IgD-negative memory B cell (primary cell): ENCODE measurements around the gene CNBP. TPM values are rescaled to one million over a fixed set of nuclear protein-coding genes. Genes with fewer than 3 reads are reported as not detected.

Experiments
- H3K27ac Mint-ChIP-seq, 3 donors: one replicate each; pipeline ENCODE4 v1.8.0; 2020 to 2022; ENCODE audit warnings: mild to moderate bottlenecking in 3 of 3, mixed read lengths in 3 of 3, moderate library complexity in 1 of 3
- H3K27me3 Mint-ChIP-seq: one replicate; pipeline ENCODE4 v1.8.0; 2021; ENCODE audit warnings: mixed read lengths
- H3K36me3 Mint-ChIP-seq: one replicate; pipeline ENCODE4 v1.8.0; 2020; ENCODE audit warnings: mild to moderate bottlenecking, mixed read lengths
- H3K4me1 Mint-ChIP-seq, 3 donors: one replicate each; pipeline ENCODE4 v1.8.0; 2020 to 2022; ENCODE audit warnings: mixed read lengths in 3 of 3, mild to moderate bottlenecking in 1 of 3
- H3K4me3 Mint-ChIP-seq, 4 donors: one replicate each; pipeline ENCODE4 v1.8.0; 2020 to 2022; ENCODE audit warnings: mild to moderate bottlenecking in 4 of 4, mixed read lengths in 4 of 4, moderate library complexity in 3 of 4
- H3K9me3 Mint-ChIP-seq, 3 donors: one replicate each; pipeline ENCODE4 v1.8.0; 2020 to 2021; ENCODE audit warnings: mixed read lengths in 3 of 3, mild to moderate bottlenecking in 1 of 3
- polyA plus RNA-seq: library from polyadenylated mRNA; unstranded; fragments of 300-500 nt; fragmentation: Illumina TruSeq; gene quantifications from one replicate; pipeline ENCODE4 v1.2.3, GENCODE V29; 2021

The CNBP gene
- polyA plus RNA-seq, 1 donor from 2014 or later = 790 TPM

DNA sequence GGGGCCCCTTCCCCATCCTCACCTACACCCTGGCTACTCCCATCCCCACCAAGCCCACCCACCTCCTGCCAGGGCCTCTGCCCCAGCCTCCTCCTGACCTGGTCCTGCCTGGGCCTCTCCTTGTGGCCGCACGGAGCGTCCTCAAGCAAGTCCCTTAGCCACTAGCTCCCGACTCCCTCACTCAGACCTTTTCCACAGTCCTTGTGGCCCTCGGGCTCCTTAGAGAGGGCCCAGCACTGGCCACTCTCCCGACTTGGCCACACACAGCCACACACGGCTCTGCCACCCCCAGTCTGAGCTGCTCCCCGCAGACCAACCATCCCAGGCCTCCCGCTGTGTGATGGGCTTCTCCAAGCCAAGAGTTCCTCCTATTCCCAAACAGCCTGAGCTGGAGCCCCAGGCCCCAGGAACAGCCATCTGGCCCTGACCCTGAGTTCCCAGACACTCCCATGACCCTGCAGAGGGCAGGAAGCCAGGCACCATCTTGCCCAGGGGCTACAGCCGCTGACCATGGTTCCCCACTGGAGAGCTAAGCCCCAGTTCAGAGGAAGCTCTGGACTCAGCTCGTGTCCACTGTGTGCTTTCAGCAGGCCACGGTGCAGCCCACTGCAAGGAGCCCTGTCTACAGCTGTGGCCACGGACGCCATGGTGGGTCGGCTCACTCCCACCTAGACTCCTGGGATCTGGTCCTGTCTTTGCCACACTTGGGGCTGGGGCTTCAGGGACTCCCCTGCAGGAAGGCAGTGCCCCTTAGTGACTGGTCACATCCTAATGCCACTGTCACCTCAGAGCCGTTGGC lies 55.1 kb downstream of the CNBP start:
- Mint-ChIP-seq H3K36me3 (no peaks in the 10 kb centered on the region), H3K4me3 (no peak overlapping the region), H3K27ac (no peak overlapping the region), H3K9me3 (no peaks in the 10 kb centered on the region), H3K4me1 (peaks cover 3 to 10% (median 8%) of the 10 kb centered on the region in 3 donors), H3K27me3 (no peaks in the 10 kb centered on the region)

DNA sequence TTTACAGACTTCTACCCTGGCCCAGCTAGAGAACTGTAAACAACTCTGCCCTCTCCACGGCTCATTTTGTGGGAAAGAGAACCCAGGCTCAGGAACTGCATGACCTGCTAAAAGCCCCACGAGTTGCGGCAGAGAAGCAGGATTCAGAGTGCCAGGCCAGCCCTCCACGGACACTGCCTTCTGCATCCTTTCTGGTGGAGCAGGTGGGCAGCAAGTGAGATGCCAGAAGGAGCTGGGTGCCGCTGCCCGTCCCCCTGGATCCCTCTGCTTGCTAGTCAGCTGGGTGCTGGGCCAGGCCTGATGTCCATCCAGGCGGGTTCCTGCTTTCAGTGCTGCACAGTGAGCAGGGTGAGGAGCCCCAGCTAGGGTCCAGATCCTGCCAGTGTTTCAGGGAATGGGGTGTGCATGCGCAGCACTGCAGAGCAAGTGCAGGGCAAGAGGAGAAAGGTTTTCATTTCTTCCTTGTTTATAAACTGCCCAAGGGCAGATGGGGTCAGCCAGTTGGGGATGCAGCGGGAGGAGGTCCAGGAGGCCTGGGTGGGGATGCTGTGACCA lies 56.9 kb downstream of the CNBP start:
- Mint-ChIP-seq H3K9me3 (no peaks in the 10 kb centered on the region), H3K4me3 (peak overlapping the region in 1 of 4 donors; percentile 2), H3K27ac (peak overlapping the region in 1 of 3 donors; percentile 33), H3K27me3 (no peaks in the 10 kb centered on the region), H3K36me3 (no peaks in the 10 kb centered on the region), H3K4me1 (peaks cover 14 to 22% (median 20%) of the 10 kb centered on the region in 3 donors)

DNA sequence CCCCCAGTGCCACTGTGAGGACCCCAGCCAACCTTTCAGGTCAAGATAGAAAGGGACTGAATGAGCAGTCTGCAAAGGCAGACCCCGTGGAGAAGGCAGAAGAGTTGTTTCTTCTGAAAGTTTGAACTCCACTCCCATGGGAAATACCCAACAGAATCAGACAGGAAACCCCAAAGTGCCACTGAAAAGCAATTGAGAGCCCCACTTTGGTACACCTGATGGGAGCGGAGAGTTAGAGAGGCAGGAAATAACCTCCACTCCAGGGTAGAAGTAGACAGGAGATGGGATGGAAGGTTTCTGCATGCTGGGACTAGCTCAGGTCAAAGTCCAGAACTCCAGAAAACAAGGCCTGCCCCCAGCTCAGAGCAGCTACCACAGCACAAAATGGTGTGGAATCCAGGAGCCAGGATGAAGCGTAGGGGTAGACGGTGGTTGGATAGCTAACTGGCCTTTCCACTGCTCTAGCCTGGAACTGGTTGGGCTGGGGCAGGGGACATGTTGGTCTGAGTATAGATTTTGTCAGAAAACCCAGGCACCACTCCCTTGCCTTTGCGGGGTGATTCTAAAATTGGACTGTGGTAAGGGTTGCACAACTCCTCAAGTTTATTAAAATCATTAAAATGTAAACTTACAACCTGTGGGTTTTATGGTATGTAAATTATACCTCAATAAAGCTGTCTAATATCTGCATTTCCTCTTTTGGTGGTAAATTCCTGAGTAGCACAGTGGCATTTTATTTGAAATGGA lies 60.2 kb downstream of the CNBP start:
- Mint-ChIP-seq H3K4me1 (peaks cover 27 to 33% (median 32%) of the 10 kb centered on the region in 3 donors), H3K27me3 (no peaks in the 10 kb centered on the region), H3K9me3 (no peaks in the 10 kb centered on the region), H3K36me3 (no peaks in the 10 kb centered on the region), H3K27ac (peak overlapping the region; percentile 31 to 93 (median 71)), H3K4me3 (peak overlapping the region; percentile 48 to 93 (median 80))

DNA sequence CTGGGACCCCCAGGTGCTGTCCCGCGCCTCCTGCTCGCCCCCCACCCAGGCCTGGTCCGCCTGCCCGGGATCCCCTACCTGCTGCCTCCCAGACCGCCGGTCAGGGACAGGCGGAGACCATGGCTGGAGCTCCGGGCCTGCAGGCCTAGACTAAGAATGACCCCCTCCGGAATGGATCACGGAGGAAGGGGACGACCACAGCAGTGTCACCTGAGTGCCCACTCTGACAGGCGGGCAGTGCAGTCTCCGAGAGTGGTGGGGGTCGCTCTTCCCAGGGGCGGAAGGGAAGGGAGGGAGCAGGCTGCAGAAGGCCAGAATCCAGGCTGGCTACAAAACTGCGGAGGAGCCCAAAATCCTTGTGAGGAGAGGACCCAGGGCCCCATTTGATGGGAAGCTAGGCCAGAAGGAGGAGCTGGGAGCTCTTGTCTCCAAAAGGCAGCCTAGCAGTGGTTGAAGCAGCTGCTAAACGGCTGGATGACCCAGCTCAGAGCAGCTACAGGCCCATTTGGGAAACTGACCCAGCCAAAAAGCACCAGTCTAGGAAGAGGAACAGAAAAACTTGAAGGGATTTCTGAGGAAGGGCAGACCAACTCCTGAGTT lies 61.2 kb downstream of the CNBP start:
- H3K36me3 Mint-ChIP-seq = no peaks in the 10 kb centered on the region
- peak overlapping the region; percentile 73 to 93 (median 90) for H3K4me3 Mint-ChIP-seq
- no peaks in the 10 kb centered on the region for H3K9me3 Mint-ChIP-seq
- H3K27ac Mint-ChIP-seq = peak overlapping the region; percentile 31 to 93 (median 71)
- peaks cover 30 to 40% (median 40%) of the 10 kb centered on the region in 3 donors for H3K4me1 Mint-ChIP-seq
- H3K27me3 Mint-ChIP-seq = no peaks in the 10 kb centered on the region

DNA sequence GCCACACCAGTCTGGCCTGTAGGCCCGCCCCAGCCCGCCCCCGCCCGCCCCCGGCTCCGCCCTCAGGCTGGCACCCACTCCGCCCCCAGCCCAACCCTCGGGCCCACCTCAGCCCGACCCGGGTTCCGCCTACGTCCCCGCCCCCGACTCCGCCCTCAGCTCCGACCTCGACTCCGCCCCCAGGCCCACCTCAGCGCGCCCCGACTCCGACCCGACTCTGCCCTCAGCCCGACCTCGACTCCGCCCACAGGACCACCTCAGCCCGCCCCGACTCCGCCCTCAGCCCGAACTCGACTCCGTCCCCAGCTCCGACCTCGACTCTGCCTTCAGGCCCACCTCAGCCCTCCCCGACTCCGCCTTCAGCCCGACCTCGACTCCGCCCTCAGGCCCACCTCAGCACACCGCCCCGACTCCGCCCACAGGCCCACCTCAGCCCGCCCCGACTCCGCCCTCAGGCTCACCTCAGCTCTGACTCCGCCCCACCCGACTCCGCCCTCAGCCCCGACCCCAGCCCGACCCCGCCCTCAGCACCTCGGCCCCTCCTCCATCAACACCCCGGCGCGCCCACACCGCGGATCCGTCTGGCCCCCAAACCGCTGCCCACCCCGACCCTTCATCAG lies 61.8 kb downstream of the CNBP start, which contains the start of gene RAB43:
Gene RAB43 (minus strand): TSS at position 13 of the 620 bp plus-strand sequence. CDS start 315 bp downstream, outside the sequence.
- Mint-ChIP-seq H3K27me3 (no peaks in the 10 kb centered on the region), H3K36me3 (no peaks in the 10 kb centered on the region), H3K9me3 (no peaks in the 10 kb centered on the region), H3K4me3 (peak within 1 kb of the TSS; percentile 86 to 95 (median 94)), H3K27ac (peak within 1 kb of the TSS; percentile 88 to 95 (median 93)), H3K4me1 (peaks cover 30 to 41% (median 40%) of the 10 kb centered on the region in 3 donors)

DNA sequence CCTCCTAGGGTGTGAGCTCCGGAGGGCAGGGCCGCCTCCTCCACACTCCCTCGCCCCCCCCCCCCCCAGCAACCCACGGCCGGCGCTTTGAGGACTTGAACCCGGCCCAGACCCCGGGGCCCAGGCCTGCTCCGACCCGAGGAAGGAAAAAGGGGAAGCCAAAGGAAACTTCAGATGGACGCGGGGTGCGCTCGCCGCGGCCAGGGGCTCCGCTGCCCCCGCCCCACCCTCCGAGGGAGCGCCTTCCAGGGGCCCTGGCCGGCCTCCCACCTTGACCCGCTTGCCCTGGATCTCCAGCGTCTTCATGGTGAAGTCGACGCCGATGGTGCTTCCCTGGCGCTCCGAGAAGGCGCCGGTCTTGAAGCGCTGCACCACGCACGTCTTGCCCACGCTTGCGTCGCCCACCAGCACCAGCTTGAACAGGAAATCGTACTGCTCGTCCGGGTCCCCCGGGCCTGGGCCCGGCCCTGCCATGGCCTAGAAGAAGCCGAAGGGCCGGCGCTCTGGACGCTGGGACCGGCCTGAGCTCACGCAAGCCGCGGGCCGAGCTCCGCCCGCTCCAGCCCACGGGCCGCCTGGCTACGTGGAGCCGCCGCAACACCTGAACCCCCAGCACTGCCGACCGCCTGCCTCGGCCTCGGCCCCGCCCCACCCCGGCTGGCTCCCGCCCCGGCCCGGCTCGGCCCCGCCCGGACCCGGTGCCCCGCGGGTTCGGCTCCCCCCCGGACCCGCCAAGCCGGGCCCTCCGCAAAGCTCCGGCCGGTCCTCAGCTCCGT lies 62.5 kb downstream of the CNBP start:
- Mint-ChIP-seq H3K9me3 (no peaks in the 10 kb centered on the region), H3K4me1 (peaks cover 33 to 43% (median 41%) of the 10 kb centered on the region in 3 donors), H3K27me3 (no peaks in the 10 kb centered on the region), H3K4me3 (peak overlapping the region; percentile 86 to 95 (median 94)), H3K27ac (peak overlapping the region; percentile 77 to 95 (median 88)), H3K36me3 (no peaks in the 10 kb centered on the region)

DNA sequence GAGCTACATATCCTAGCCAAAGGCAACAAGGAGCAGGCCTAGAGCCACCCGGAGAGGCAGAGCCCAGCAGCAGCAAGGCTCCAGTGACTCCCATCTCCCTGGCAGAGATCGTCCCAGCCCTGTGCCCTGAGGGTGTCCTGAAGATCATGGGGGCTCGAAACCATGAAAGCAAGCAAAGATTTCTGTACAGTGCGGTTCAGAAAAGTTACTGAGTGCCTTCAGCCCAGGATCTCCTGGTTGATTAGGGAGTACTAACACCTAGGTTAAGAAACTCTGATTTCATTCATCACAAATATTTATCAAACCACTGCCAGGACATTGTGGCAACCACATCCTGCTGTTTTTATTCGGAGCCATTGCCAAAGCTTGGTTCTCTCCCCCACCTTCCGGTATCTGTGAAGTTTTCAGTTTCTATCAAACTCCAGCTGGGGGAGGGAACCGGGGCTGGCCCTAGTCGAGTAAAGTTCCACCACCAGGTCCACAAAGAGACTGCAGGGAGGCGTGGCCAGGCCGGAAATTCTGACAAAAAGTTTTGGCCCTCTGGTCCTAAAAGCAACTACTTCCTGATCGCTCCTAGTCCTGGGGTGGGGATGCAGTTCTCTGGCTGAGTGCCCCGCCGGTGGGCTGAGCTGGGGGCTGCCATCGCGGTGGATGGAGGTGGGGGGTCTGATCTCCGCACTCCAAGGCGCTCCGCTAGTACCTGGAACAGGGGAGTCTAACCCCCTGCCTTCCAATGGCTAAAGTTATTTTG lies 63.3 kb downstream of the CNBP start:
- H3K27ac Mint-ChIP-seq = peak overlapping the region; percentile 77 to 95 (median 88)
- no peaks in the 10 kb centered on the region for H3K27me3 Mint-ChIP-seq
- peak overlapping the region; percentile 86 to 95 (median 94) for H3K4me3 Mint-ChIP-seq
- no peaks in the 10 kb centered on the region for H3K9me3 Mint-ChIP-seq
- H3K36me3 Mint-ChIP-seq = no peaks in the 10 kb centered on the region
- peaks cover 31 to 42% (median 41%) of the 10 kb centered on the region in 3 donors for H3K4me1 Mint-ChIP-seq

DNA sequence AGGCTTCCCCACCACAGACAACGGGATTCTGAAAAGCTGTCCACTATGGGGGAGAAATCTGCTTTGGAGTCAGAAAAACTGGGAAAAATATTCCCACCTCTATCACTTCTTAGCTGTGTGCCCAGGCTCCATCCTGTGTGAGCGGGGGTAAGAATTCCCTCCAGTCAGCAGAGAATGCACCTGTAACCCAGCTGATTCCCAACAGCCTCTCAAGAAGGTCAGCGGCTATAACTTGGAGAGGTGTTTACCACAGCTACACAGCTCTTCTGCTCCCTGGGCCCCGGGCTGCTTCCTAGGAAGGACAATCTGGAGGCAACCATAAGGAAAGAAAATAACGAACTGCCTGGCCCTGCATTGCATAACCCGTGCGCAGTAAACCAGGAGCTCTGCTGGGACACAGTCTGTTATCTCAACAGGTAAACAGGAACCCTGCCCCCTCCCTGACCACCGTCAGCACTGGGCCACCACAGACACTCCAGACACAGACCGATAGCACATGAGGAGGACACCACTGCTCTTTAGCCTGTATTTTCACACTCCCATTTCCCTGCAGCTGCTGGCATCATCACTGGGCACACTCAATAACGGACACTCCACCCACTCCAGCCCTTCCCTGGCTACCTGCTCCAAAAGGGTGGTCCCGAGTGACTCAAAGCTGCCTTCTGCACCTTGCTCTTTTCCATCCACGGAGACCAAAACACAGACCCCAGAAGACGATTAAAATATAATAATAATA lies 64.2 kb downstream of the CNBP start:
- Mint-ChIP-seq H3K36me3 (no peaks in the 10 kb centered on the region), H3K9me3 (no peaks in the 10 kb centered on the region), H3K4me1 (peaks cover 31 to 41% (median 40%) of the 10 kb centered on the region in 3 donors), H3K4me3 (peak overlapping the region; percentile 86 to 95 (median 94)), H3K27ac (peak overlapping the region; percentile 76 to 95 (median 77)), H3K27me3 (no peaks in the 10 kb centered on the region)

DNA sequence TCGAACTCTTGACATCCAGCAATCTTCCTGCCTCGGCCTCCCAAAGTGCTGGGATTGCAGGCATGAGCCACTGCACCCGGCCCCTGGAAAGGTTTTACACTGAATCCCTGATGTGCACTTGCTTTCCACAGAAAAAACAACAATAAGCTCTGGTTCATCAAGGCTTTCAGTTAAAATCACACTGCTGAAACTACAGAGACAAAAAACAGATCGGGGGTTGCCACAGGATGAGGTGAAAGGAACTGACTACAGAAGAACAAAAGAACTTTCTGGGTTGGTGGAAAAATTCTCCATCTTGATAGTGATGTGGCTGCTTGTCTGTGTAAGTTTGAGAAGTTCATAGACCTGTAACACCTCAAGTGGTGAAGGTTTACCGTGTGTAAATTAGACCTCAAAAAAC lies 65.0 kb downstream of the CNBP start:
- peaks cover 31 to 40% (median 38%) of the 10 kb centered on the region in 3 donors for H3K4me1 Mint-ChIP-seq
- H3K27ac Mint-ChIP-seq = peak overlapping the region; percentile 7 to 86 (median 64)
- no peaks in the 10 kb centered on the region for H3K36me3 Mint-ChIP-seq
- H3K9me3 Mint-ChIP-seq = no peaks in the 10 kb centered on the region
- H3K27me3 Mint-ChIP-seq = no peaks in the 10 kb centered on the region
- H3K4me3 Mint-ChIP-seq = peak overlapping the region in 3 of 4 donors; percentile 86 to 95 (median 94)

Other genes starting within 250 kb of the CNBP start
- not detected for gene CFAP92, start 189.8 kb downstream of the CNBP start, polyA plus RNA-seq
- not detected for gene EFCC1, start 182.6 kb downstream of the CNBP start, polyA plus RNA-seq
- gene GP9, start 123.1 kb downstream of the CNBP start, polyA plus RNA-seq = 4.3 TPM
- 3.9 TPM for gene RAB43, start 62.1 kb downstream of the CNBP start, polyA plus RNA-seq
- 71.9 TPM for gene ISY1, start 22.8 kb downstream of the CNBP start, polyA plus RNA-seq
- 52.9 TPM for gene COPG1, start 65.7 kb upstream of the CNBP start, polyA plus RNA-seq
- 40.1 TPM for gene HMCES, start 95.0 kb upstream of the CNBP start, polyA plus RNA-seq
- gene EFCAB12, start 244.7 kb upstream of the CNBP start, polyA plus RNA-seq = 0.71 TPM